Panc1 (cell line): ENCODE measurements around the gene PRSS22. TPM values are rescaled to one million over a fixed set of nuclear protein-coding genes. Genes with fewer than 3 reads are reported as not detected.

Experiments
- ATAC-seq: fragments of 200-7000 bp; cut with Tn5 transposase; 2 replicates; pipeline ENCODE4 v1.9.1; 2020; ENCODE audit warnings: mild to moderate bottlenecking, moderate library complexity
- BruUV-seq: library from RNA; stranded (reverse); fragments of 400-500 nt; replicated peaks from 2 replicates; lab custom pipeline; 2021; lab: Mats Ljungman, UMichigan
- CTCF ChIA-PET: fragments of 300-600 bp; sonication (Branson Sonifier 250); formaldehyde crosslinking; loops from one replicate; lab custom pipeline; 2022; ENCODE audit warnings: antibody characterized with exemption; lab: Charles Lee
- POLR2A ChIA-PET: fragments of 300-600 bp; sonication (Branson Sonifier 250); formaldehyde crosslinking; loops from one replicate; lab custom pipeline; 2022; ENCODE audit warnings: antibody characterized with exemption; lab: Charles Lee
- DNase-seq: peaks from one replicate; pipeline ENCODE4 v3.0.0-alpha.2; 2010; ENCODE audit warnings: low read depth, low spot score
- H3K27ac ChIP-seq: 2 replicates; pipeline ENCODE4 v1.5.1; 2011; ENCODE audit warnings: mild to moderate bottlenecking, low read length, inconsistent platforms
- H3K27me3 ChIP-seq: fragments of 200-500 bp; sonication (Bioruptor generic); 2 replicates; pipeline ENCODE4 v1.6.0; 2014; ENCODE audit warnings: low read length, inconsistent platforms; ENCODE audit not compliant: control insufficient read depth, insufficient read depth
- H3K36me3 ChIP-seq: fragments of 200-500 bp; sonication (Bioruptor generic); 2 replicates; pipeline ENCODE4 v1.5.1; 2014; ENCODE audit warnings: inconsistent platforms, mild to moderate bottlenecking, low read length, moderate library complexity; ENCODE audit not compliant: control insufficient read depth, insufficient read depth
- H3K4me1 ChIP-seq: 2 replicates; pipeline ENCODE4 v1.5.1; 2011; ENCODE audit warnings: inconsistent platforms, mild to moderate bottlenecking, low read length, moderate library complexity; ENCODE audit not compliant: control insufficient read depth, insufficient read depth
- H3K4me3 ChIP-seq, 2 experiments: 2 replicates each; pipeline ENCODE4 v1.5.1; 2011 to 2012; ENCODE audit warnings: low read depth in 2 of 2, low read length in 2 of 2, mild to moderate bottlenecking in 2 of 2, inconsistent platforms in 1 of 2, moderate library complexity in 1 of 2
- H3K9me3 ChIP-seq: fragments of 200-500 bp; sonication (Bioruptor generic); 2 replicates; pipeline ENCODE4 v1.5.1; 2014; ENCODE audit warnings: low read depth, mild to moderate bottlenecking, inconsistent platforms, low read length, moderate library complexity; ENCODE audit not compliant: control insufficient read depth, insufficient read depth
- CTCF ChIP-seq: fragments of 450-650 bp; IDR thresholded peaks from 2 replicates; pipeline ENCODE4 v1.5.1; 2017; ENCODE audit warnings: mild to moderate bottlenecking
- POLR2AphosphoS5 ChIP-seq: IDR thresholded peaks from 2 replicates; pipeline ENCODE4 v1.6.1; 2012; ENCODE audit warnings: mild to moderate bottlenecking, low read depth, low read length, moderate library complexity
- REST ChIP-seq, 2 experiments: IDR thresholded peaks; 2 replicates each; pipeline ENCODE4 v1.6.1; 2011 to 2012; ENCODE audit warnings: low read depth in 2 of 2, control low read depth in 1 of 2, low read length in 1 of 2, mild to moderate bottlenecking in 1 of 2, moderate library complexity in 1 of 2; ENCODE audit not compliant: insufficient read depth in 1 of 2
- SIN3A ChIP-seq: IDR thresholded peaks from 2 replicates; pipeline ENCODE4 v1.6.1; 2012; ENCODE audit warnings: low read depth, mild to moderate bottlenecking, low read length, moderate library complexity, borderline replicate concordance; ENCODE audit not compliant: insufficient read depth
- TCF7L2 ChIP-seq: IDR thresholded peaks from 2 replicates; pipeline ENCODE4 v1.6.1; 2011; ENCODE audit warnings: mild to moderate bottlenecking, low read depth, low read length, inconsistent platforms
- in situ Hi-C: cut with HindIII; loops from 2 replicates; pipeline ENCODE4 v1.10.0; 2016; ENCODE audit warnings: low sequenced_read_pairs, low pct_unique_long_range_greater_than_20kb
- intact Hi-C: fragments of 100-400 bp; cut with micrococcal nuclease; formaldehyde crosslinking; loops from one replicate; pipeline ENCODE4 v1.10.0; 2022; ENCODE audit not compliant: unreplicated experiment
- total RNA-seq: library from RNA; stranded (reverse); gene quantifications from one replicate; pipeline ENCODE4 v1.2.1, GENCODE V29; 2021; ENCODE audit not compliant: unreplicated experiment

PRSS22 gene
- total RNA-seq, 1 experiment from 2014 or later = 23.9 TPM

GRCh38 chr16:2818272-2818876, 39.6 kb downstream of the PRSS22 start:
- BruUV-seq = no TSS peak
- H3K9me3 ChIP-seq = no peaks in the 10 kb centered on the region
- intact Hi-C loops = no loop called here

More at GRCh38 chr16:2818272-2818876, 39.6 kb downstream of the PRSS22 start:
- ChIA-PET POLR2A (no interaction called here), CTCF (no interaction called here)
- DNase-seq (no peak), ATAC-seq (no peak)
- Histone ChIP-seq H3K27ac (no peak overlapping the region), H3K4me3 (no peak overlapping the region), H3K27me3 (no peaks in the 10 kb centered on the region), H3K4me1 (peaks cover 24% of the 10 kb centered on the region), H3K36me3 (no peaks in the 10 kb centered on the region)
- in situ Hi-C loops = no loop called here
- TF ChIP-seq REST (IDR thresholded peaks at IDR 0.05; ENCODE audit: insufficient read depth in 1 of 2, low read depth in 2 of 2, low read length in 1 of 2) = no peak
- TF ChIP-seq POLR2AphosphoS5 = no peak
- no peak for TF ChIP-seq SIN3A
- no peak for TF ChIP-seq TCF7L2
- TF ChIP-seq CTCF = no peak
